Esophagus (tissue), 2 donors: ENCODE measurements around the gene GREB1L. TPM values are rescaled to one million over a fixed set of nuclear protein-coding genes. Genes with fewer than 3 reads are reported as not detected.
"Not testable (repeated sequence)": the region's sequence is repeated elsewhere in the genome, so short reads cannot be mapped to it uniquely, and the experiment has no call there.

ENCODE experiments used
- H3K27ac ChIP-seq, 2 donors: one replicate each; pipeline ENCODE4 v1.5.1; 2013; ENCODE audit warnings: low read depth in 2 of 2, mild to moderate bottlenecking in 2 of 2, inconsistent platforms in 1 of 2, low read length in 1 of 2, moderate library complexity in 1 of 2
- H3K27me3 ChIP-seq, 2 donors: one replicate each; pipeline ENCODE4 v1.6.1; 2013; ENCODE audit warnings: low read length in 2 of 2, control low read depth in 1 of 2, mild to moderate bottlenecking in 1 of 2; ENCODE audit not compliant: insufficient read depth in 2 of 2, control insufficient read depth in 1 of 2
- H3K36me3 ChIP-seq, 2 donors: one replicate each; pipeline ENCODE4 v1.6.1; 2013; ENCODE audit warnings: low read length in 1 of 2; ENCODE audit not compliant: control insufficient read depth in 2 of 2, insufficient read depth in 2 of 2
- H3K4me1 ChIP-seq, 2 donors: one replicate each; pipeline ENCODE4 v1.6.1; 2013; ENCODE audit warnings: low read length in 1 of 2; ENCODE audit not compliant: control insufficient read depth in 2 of 2, insufficient read depth in 2 of 2
- H3K4me3 ChIP-seq, 2 donors: one replicate each; pipeline ENCODE4 v1.5.1; 2013; ENCODE audit warnings: low read length in 2 of 2, mild to moderate bottlenecking in 2 of 2, low read depth in 1 of 2, moderate library complexity in 1 of 2
- H3K9me3 ChIP-seq, 2 donors: one replicate each; pipeline ENCODE4 v1.6.1; 2013; ENCODE audit warnings: mild to moderate bottlenecking in 2 of 2, low read depth in 1 of 2, low read length in 1 of 2, moderate library complexity in 1 of 2; ENCODE audit not compliant: control insufficient read depth in 2 of 2, insufficient read depth in 1 of 2
- WGBS, 2 donors: extraction: QIAGEN DNeasy Blood & Tissue Kit; methylation state at CpG; one replicate each; pipeline ENCODE4 v1.1.7; 2013; 5-methylcytosine and 5-hydroxymethylcytosine counted together
- polyA plus RNA-seq, 2 donors: library from polyadenylated mRNA; stranded (reverse); fragments of 200-250 nt; gene quantifications; one replicate each; pipeline ENCODE4 v1.2.3, GENCODE V29; 2013
- donor health status: healthy with polysubstance abuse.
- donor health status: Bipolar disorder and iron deficiency.

The GREB1L gene
- polyA plus RNA-seq, 2 donors: 0.16 to 0.31 TPM

GRCh38 chr18:21214409-21214808 lies 27.6 kb upstream of the GREB1L start:
- WGBS, 2 donors: 96 to 97% methylated on average over 5 of the region's 5 CpGs
- H3K4me3 ChIP-seq, H3K4me1 ChIP-seq, H3K27me3 ChIP-seq, H3K27ac ChIP-seq, H3K36me3 ChIP-seq, H3K9me3 ChIP-seq: not testable (repeated sequence)

GRCh38 chr18:21215490-21215889 lies 26.5 kb upstream of the GREB1L start:
- no peaks in the 10 kb centered on the region for H3K36me3 ChIP-seq
- H3K4me1 ChIP-seq: no peaks in the 10 kb centered on the region
- H3K9me3 ChIP-seq: no peaks in the 10 kb centered on the region
- 52 to 60% methylated on average over 6 of the region's 6 CpGs for WGBS, 2 donors
- peaks cover 0 to 2% of the 10 kb centered on the region in 2 donors for H3K27me3 ChIP-seq
- no peak overlapping the region for H3K4me3 ChIP-seq
- no peak overlapping the region for H3K27ac ChIP-seq

- Histone ChIP-seq H3K27me3 (no peaks in the 10 kb centered on the region), H3K4me3 (no peak overlapping the region), H3K9me3 (no peaks in the 10 kb centered on the region), H3K27ac (no peak overlapping the region), H3K4me1 (no peaks in the 10 kb centered on the region), H3K36me3 (no peaks in the 10 kb centered on the region)
- WGBS, 2 donors: 55 to 64% methylated on average over 3 of the region's 3 CpGs
Measured at GRCh38 chr18:21218862-21219261, 23.2 kb upstream of the GREB1L start.

- H3K36me3 ChIP-seq: no peaks in the 10 kb centered on the region
- H3K9me3 ChIP-seq: no peaks in the 10 kb centered on the region
- H3K4me3 ChIP-seq: no peak overlapping the region
- H3K4me1 ChIP-seq: no peaks in the 10 kb centered on the region
- no peak overlapping the region for H3K27ac ChIP-seq
- no peaks in the 10 kb centered on the region for H3K27me3 ChIP-seq
- WGBS, 2 donors: 65 to 66% methylated on average over 6 of the region's 6 CpGs
Measured at GRCh38 chr18:21230436-21230835, 11.6 kb upstream of the GREB1L start.

- Histone ChIP-seq H3K4me1 (peaks cover 0 to 4% of the 10 kb centered on the region in 2 donors), H3K4me3 (peak overlapping the region in 1 of 2 donors; percentile 50), H3K27me3 (peaks cover 2 to 11% of the 10 kb centered on the region in 2 donors), H3K9me3 (no peaks in the 10 kb centered on the region), H3K27ac (no peak overlapping the region), H3K36me3 (no peaks in the 10 kb centered on the region)
- WGBS, 2 donors: 2 to 3% methylated on average over 46 to 54 of the region's 54 CpGs
Measured at GRCh38 chr18:21241301-21242048, 557 bp upstream of the GREB1L start.

GRCh38 chr18:21242780-21243401 lies 859 bp downstream of the GREB1L start:
- no peaks in the 10 kb centered on the region for H3K9me3 ChIP-seq
- H3K4me3 ChIP-seq: peak overlapping the region; percentile 47 to 50
- no peaks in the 10 kb centered on the region for H3K36me3 ChIP-seq
- H3K4me1 ChIP-seq: peaks cover 0 to 4% of the 10 kb centered on the region in 2 donors
- 4 to 5% methylated on average over 38 to 48 of the region's 48 CpGs for WGBS, 2 donors
- no peak overlapping the region for H3K27ac ChIP-seq
- peaks cover 5 to 14% of the 10 kb centered on the region in 2 donors for H3K27me3 ChIP-seq

GRCh38 chr18:21254576-21254975 lies 12.5 kb downstream of the GREB1L start:
- no peaks in the 10 kb centered on the region for H3K36me3 ChIP-seq
- H3K27ac ChIP-seq: no peak overlapping the region
- H3K27me3 ChIP-seq: no peaks in the 10 kb centered on the region
- no peaks in the 10 kb centered on the region for H3K4me1 ChIP-seq
- H3K4me3 ChIP-seq: no peak overlapping the region
- WGBS, 2 donors: 74 to 81% methylated on average over 3 of the region's 3 CpGs
- no peaks in the 10 kb centered on the region for H3K9me3 ChIP-seq

GRCh38 chr18:21255211-21255610 lies 13.2 kb downstream of the GREB1L start:
- H3K27me3 ChIP-seq: no peaks in the 10 kb centered on the region

GRCh38 chr18:21257386-21257785 lies 15.4 kb downstream of the GREB1L start:
- Histone ChIP-seq H3K9me3 (no peaks in the 10 kb centered on the region), H3K4me1 (no peaks in the 10 kb centered on the region), H3K27ac (no peak overlapping the region), H3K27me3 (no peaks in the 10 kb centered on the region), H3K4me3 (no peak overlapping the region), H3K36me3 (no peaks in the 10 kb centered on the region)

More at GRCh38 chr18:21255211-21255610, 13.2 kb downstream of the GREB1L start:
- Histone ChIP-seq H3K27ac (no peak overlapping the region), H3K4me3 (no peak overlapping the region), H3K4me1 (no peaks in the 10 kb centered on the region), H3K9me3 (no peaks in the 10 kb centered on the region), H3K36me3 (no peaks in the 10 kb centered on the region)
- 77 to 81% methylated on average over 3 of the region's 3 CpGs for WGBS, 2 donors

GRCh38 chr18:21260621-21261020 lies 18.6 kb downstream of the GREB1L start:
- Histone ChIP-seq H3K27ac (no peak overlapping the region), H3K4me3 (no peak overlapping the region), H3K4me1 (no peaks in the 10 kb centered on the region), H3K36me3 (no peaks in the 10 kb centered on the region), H3K27me3 (no peaks in the 10 kb centered on the region), H3K9me3 (no peaks in the 10 kb centered on the region)
- 49 to 60% methylated on average over 2 of the region's 2 CpGs for WGBS, 2 donors
